ENCODE results near the gene BCOR. TPM values are rescaled to one million over a fixed set of nuclear protein-coding genes. Genes with fewer than 3 reads are reported as not detected.

Gene BCOR
- total RNA-seq, 1 experiment from 2014 or later: 35.1 TPM

DNA sequence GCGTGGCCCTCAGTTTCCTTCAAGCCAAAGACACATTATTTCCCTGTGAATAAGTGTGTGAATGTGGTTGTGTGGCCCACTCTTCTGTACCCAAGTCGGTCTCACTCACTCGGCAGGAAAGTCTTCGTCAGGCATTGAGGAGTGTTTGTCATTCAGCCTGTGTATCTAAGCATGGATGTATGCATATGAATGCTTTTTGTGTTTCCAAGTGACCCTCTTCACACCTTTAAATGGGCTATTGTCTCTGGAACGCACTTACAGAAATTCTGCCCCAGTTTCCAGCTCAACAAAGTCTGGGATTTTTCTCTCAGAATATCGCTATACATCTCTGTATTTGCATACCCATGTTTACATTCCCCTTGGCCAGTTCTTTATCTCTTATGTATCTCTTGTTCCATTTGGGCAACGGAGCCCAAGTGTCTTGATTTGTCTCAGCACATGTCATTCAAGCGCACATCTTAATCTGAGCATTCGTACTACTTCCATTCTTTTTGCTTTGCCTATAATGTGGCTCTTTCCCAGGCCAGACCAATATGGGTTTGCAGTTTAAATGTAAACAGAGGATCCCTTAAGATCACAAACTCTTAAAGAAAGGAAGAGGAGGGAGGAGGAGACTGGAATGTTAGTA lies 4.8 kb downstream of the BCOR start:
- Histone ChIP-seq H3K4me3 (replicated peaks in 1 of 2; ENCODE audit: low read depth in 1 of 2, low read length in 2 of 2) (peak overlapping the region; percentile 38 to 61), H3K36me3 (ENCODE audit: control insufficient read depth in 1 of 2, insufficient read depth in 2 of 2, low read length in 2 of 2) (no peaks in the 10 kb centered on the region), H4K20me1 (ENCODE audit: insufficient read depth) (peaks cover 30% of the 10 kb centered on the region; the same call in 1 of the 2 replicates), H3K9ac (ENCODE audit: low read length) (peak overlapping the region; percentile 77), H3K79me2 (ENCODE audit: insufficient read depth, low read length) (peaks cover 90% of the 10 kb centered on the region), H3K9me2 (ENCODE audit: insufficient read depth) (no peaks in the 10 kb centered on the region), H3K27ac (ENCODE audit: low read depth, low read length) (peak overlapping the region; percentile 56), H3K4me1 (ENCODE audit: control insufficient read depth in 1 of 2, insufficient read depth in 2 of 2, low read length in 2 of 2) (peaks cover 44 to 69% of the 10 kb centered on the region in 2 experiments), H3K4me2 (ENCODE audit: low read length) (peak overlapping the region; percentile 85), H2AFZ (ENCODE audit: low read depth, low read length, poor library complexity, severe bottlenecking) (no peak overlapping the region), H3K27me3 (ENCODE audit: insufficient read depth, low read length) (no peaks in the 10 kb centered on the region), H3K9me3 (ENCODE audit: control insufficient read depth in 1 of 2, insufficient read depth in 1 of 2, low read depth in 1 of 2, low read length in 2 of 2) (no peaks in the 10 kb centered on the region)
- ChIA-PET POLR2A (no interaction called here), RAD21 (ENCODE audit: low non-redundant PET in 1 of 2, low total read pairs in 2 of 2, uncharacterized antibody in 2 of 2, unreplicated experiment in 2 of 2) (interaction anchor here in 1 of 2 experiments (0.9 kb wide), 1 partner anchor 13 kb away, joined by 3 read pairs; no protein-coding TSS in a partner anchor), CTCF (interaction anchor here (0.5 kb wide), 1 partner anchor 187 kb away, joined by 6 read pairs; no protein-coding TSS in a partner anchor)
- intact Hi-C loops (cut with micrococcal nuclease): loop anchor here (5.0 to 10.0 kb wide), 2 partner anchors 174 to 278 kb away; no protein-coding TSS in a partner anchor
- TF ChIP-seq EZH2 (IDR thresholded peaks at IDR 0.05) (no peak), ELF1 (IDR thresholded peaks at IDR 0.05; ENCODE audit: borderline replicate concordance, low read depth) (no peak), JUND (IDR thresholded peaks at IDR 0.05) (no peak), POLR2AphosphoS5 (IDR thresholded peaks at IDR 0.05; ENCODE audit: low read depth, low read length) (no peak), RAD21 (IDR thresholded peaks at IDR 0.05; ENCODE audit: low read depth) (no peak), EZH2phosphoT487 (IDR thresholded peaks at IDR 0.05; ENCODE audit: borderline replicate concordance) (no peak), YY1 (IDR thresholded peaks at IDR 0.05; ENCODE audit: extremely low read depth, insufficient replicate concordance, low read depth, low read length) (no peak), FOSL1 (IDR thresholded peaks at IDR 0.05; ENCODE audit: low read depth) (no peak), EGR1 (IDR thresholded peaks at IDR 0.05; ENCODE audit: low read depth) (no peak), SP1 (IDR thresholded peaks at IDR 0.05; ENCODE audit: low read depth) (no peak), POLR2A (IDR thresholded peaks at IDR 0.05; ENCODE audit: borderline replicate concordance, extremely low read depth, insufficient read depth, insufficient read length) (no peak), CEBPB (IDR thresholded peaks at IDR 0.05; ENCODE audit: low read depth) (no peak), SRF (IDR thresholded peaks at IDR 0.05; ENCODE audit: low read depth) (no peak)
- TF ChIP-seq, protein P1, sequence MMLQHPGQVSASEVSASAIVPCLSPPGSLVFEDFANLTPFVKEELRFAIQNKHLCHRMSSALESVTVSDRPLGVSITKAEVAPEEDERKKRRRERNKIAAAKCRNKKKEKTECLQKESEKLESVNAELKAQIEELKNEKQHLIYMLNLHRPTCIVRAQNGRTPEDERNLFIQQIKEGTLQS (IDR thresholded peaks at IDR 0.05): no peak
- TF ChIP-seq, protein P2, sequence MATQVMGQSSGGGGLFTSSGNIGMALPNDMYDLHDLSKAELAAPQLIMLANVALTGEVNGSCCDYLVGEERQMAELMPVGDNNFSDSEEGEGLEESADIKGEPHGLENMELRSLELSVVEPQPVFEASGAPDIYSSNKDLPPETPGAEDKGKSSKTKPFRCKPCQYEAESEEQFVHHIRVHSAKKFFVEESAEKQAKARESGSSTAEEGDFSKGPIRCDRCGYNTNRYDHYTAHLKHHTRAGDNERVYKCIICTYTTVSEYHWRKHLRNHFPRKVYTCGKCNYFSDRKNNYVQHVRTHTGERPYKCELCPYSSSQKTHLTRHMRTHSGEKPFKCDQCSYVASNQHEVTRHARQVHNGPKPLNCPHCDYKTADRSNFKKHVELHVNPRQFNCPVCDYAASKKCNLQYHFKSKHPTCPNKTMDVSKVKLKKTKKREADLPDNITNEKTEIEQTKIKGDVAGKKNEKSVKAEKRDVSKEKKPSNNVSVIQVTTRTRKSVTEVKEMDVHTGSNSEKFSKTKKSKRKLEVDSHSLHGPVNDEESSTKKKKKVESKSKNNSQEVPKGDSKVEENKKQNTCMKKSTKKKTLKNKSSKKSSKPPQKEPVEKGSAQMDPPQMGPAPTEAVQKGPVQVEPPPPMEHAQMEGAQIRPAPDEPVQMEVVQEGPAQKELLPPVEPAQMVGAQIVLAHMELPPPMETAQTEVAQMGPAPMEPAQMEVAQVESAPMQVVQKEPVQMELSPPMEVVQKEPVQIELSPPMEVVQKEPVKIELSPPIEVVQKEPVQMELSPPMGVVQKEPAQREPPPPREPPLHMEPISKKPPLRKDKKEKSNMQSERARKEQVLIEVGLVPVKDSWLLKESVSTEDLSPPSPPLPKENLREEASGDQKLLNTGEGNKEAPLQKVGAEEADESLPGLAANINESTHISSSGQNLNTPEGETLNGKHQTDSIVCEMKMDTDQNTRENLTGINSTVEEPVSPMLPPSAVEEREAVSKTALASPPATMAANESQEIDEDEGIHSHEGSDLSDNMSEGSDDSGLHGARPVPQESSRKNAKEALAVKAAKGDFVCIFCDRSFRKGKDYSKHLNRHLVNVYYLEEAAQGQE (IDR thresholded peaks at IDR 0.05; ENCODE audit: low read depth): no peak
- TF ChIP-seq, protein P3, sequence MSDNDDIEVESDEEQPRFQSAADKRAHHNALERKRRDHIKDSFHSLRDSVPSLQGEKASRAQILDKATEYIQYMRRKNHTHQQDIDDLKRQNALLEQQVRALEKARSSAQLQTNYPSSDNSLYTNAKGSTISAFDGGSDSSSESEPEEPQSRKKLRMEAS (IDR thresholded peaks at IDR 0.05): no peak
- TF ChIP-seq, protein P4, sequence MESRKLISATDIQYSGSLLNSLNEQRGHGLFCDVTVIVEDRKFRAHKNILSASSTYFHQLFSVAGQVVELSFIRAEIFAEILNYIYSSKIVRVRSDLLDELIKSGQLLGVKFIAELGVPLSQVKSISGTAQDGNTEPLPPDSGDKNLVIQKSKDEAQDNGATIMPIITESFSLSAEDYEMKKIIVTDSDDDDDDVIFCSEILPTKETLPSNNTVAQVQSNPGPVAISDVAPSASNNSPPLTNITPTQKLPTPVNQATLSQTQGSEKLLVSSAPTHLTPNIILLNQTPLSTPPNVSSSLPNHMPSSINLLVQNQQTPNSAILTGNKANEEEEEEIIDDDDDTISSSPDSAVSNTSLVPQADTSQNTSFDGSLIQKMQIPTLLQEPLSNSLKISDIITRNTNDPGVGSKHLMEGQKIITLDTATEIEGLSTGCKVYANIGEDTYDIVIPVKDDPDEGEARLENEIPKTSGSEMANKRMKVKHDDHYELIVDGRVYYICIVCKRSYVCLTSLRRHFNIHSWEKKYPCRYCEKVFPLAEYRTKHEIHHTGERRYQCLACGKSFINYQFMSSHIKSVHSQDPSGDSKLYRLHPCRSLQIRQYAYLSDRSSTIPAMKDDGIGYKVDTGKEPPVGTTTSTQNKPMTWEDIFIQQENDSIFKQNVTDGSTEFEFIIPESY (IDR thresholded peaks at IDR 0.05; ENCODE audit: extremely low read depth, insufficient replicate concordance, low read length): no peak
- ATAC-seq (no peak), DNase-seq (ENCODE audit: low read depth, low spot score) (no peak)
- BruUV-seq (replicated peaks): no TSS peak
